Mesendoderm (in vitro differentiated cells): Measurements from ENCODE around the gene ASPSCR1.

Experiments
- DNase-seq: peaks from one replicate; pipeline ENCODE4 v3.0.0; 2013
- H2AK5ac ChIP-seq: 2 replicates; pipeline ENCODE4 v1.6.1; 2013; ENCODE audit warnings: low read length, inconsistent platforms
- H2BK120ac ChIP-seq: 2 replicates; pipeline ENCODE4 v1.6.1; 2013; ENCODE audit warnings: low read depth, mild to moderate bottlenecking, low read length, moderate library complexity, mixed read lengths
- H2BK15ac ChIP-seq: replicated peaks from 2 replicates; pipeline ENCODE4 v1.6.1; 2013; ENCODE audit warnings: low read depth, mild to moderate bottlenecking, moderate library complexity
- H2BK5ac ChIP-seq: 2 replicates; pipeline ENCODE4 v1.6.1; 2013; ENCODE audit warnings: low read length, inconsistent platforms
- H3K18ac ChIP-seq: 2 replicates; pipeline ENCODE4 v1.6.1; 2013; ENCODE audit warnings: mild to moderate bottlenecking, low read length, mixed read lengths
- H3K23ac ChIP-seq: one replicate; pipeline ENCODE4 v1.6.1; 2013; ENCODE audit warnings: low read length
- H3K27ac ChIP-seq: 2 replicates; pipeline ENCODE4 v1.5.1; 2013; ENCODE audit warnings: low read depth, mild to moderate bottlenecking, inconsistent platforms, low read length, moderate library complexity
- H3K27me3 ChIP-seq: 2 replicates; pipeline ENCODE4 v1.6.1; 2013; ENCODE audit warnings: low read length, control low read depth, mild to moderate bottlenecking, inconsistent platforms; ENCODE audit not compliant: insufficient read depth, poor library complexity
- H3K36me3 ChIP-seq: 2 replicates; pipeline ENCODE4 v1.6.1; 2013; ENCODE audit warnings: low read length, inconsistent platforms; ENCODE audit not compliant: control insufficient read depth, insufficient read depth
- H3K4ac ChIP-seq: one replicate; pipeline ENCODE4 v1.6.1; 2013; ENCODE audit warnings: low read depth, mild to moderate bottlenecking, low read length, moderate library complexity
- H3K4me1 ChIP-seq: 2 replicates; pipeline ENCODE4 v1.6.1; 2013; ENCODE audit warnings: low read depth, low read length, inconsistent platforms; ENCODE audit not compliant: control insufficient read depth
- H3K4me2 ChIP-seq: 2 replicates; pipeline ENCODE4 v1.6.1; 2013; ENCODE audit warnings: low read length
- H3K4me3 ChIP-seq: 2 replicates; pipeline ENCODE4 v1.5.1; 2013; ENCODE audit warnings: mild to moderate bottlenecking, low read length
- H3K56ac ChIP-seq: one replicate; pipeline ENCODE4 v1.6.1; 2013; ENCODE audit warnings: low read length
- H3K79me1 ChIP-seq: 2 replicates; pipeline ENCODE4 v1.6.1; 2013; ENCODE audit warnings: low read length, inconsistent platforms
- H3K79me2 ChIP-seq: 2 replicates; pipeline ENCODE4 v1.6.1; 2013; ENCODE audit warnings: mild to moderate bottlenecking, low read length; ENCODE audit not compliant: control insufficient read depth, insufficient read depth
- H3K9ac ChIP-seq: 2 replicates; pipeline ENCODE4 v1.6.1; 2013; ENCODE audit warnings: low read length, inconsistent platforms
- H4K5ac ChIP-seq: one replicate; pipeline ENCODE4 v1.6.1; 2013; ENCODE audit warnings: low read length
- H4K8ac ChIP-seq: one replicate; pipeline ENCODE4 v1.6.1; 2013; ENCODE audit warnings: low read depth, mild to moderate bottlenecking, control low read depth, low read length, moderate library complexity
- WGBS: extraction: QIAGEN DNeasy Blood & Tissue Kit; methylation state at CpG from one replicate; pipeline ENCODE4 v1.1.7; 2013; ENCODE audit warnings: low lambda C conversion rate, missing lambda C conversion rate; ENCODE audit not compliant: insufficient coverage; ENCODE audit errors: extremely low coverage; 5-methylcytosine and 5-hydroxymethylcytosine counted together

Gene ASPSCR1

DNA sequence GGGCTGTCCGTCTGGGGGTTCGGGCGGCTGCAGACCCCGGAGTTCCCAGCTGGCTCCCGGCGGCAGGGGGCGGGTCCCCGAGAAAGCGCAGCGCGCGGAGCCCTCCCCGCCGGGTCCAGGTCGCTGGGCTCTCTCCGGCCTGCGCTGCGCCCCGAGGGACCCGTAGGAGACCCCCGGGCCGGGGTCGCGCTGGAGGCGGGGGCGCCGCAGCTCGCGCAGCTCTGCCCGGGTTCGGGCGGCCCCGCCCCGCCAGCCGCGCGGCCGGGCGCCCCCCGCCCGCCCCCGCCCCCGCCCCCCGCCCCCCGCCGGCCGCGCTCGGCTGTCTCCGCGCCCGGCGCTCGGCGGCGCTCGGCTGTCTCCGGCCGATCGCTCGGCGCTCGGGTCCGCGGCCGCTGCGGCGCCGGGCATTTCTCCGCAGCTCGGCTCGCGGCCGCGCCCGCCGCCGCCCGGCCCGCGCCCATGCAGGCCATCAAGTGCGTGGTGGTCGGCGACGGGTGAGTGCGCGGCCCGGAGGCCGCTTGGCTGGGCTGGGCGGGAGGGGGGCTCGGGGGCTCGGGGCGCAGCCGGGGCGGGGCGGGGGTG lies 54.0 kb downstream of the ASPSCR1 start, which contains the start of gene RAC3:
RAC3 (plus strand) TSS at position 376 of the 582 bp plus-strand sequence; CDS start at position 460, 84 bp downstream.
- H4K5ac ChIP-seq, result no peak within 1 kb of the TSS
- H2BK5ac ChIP-seq, result no peak within 1 kb of the TSS
- no peak within 1 kb of the TSS for H2BK15ac ChIP-seq
- no peaks in the 10 kb centered on the region for H3K79me2 ChIP-seq
- H3K27me3 ChIP-seq, result no peaks in the 10 kb centered on the region
- peak within 1 kb of the TSS; percentile 92 for H3K9ac ChIP-seq
- H3K36me3 ChIP-seq, result no peaks in the 10 kb centered on the region
- H3K27ac ChIP-seq, result peak within 1 kb of the TSS; percentile 22
- H3K4me3 ChIP-seq, result peak within 1 kb of the TSS; percentile 60
- peak within 1 kb of the TSS; percentile 11 for H2AK5ac ChIP-seq
- H3K56ac ChIP-seq, result peak within 1 kb of the TSS; percentile 96
- H3K79me1 ChIP-seq, result no peaks in the 10 kb centered on the region
- no peaks in the 10 kb centered on the region for H3K4me1 ChIP-seq
- peak; percentile 60 for DNase-seq
- no peak within 1 kb of the TSS for H2BK120ac ChIP-seq
- peak within 1 kb of the TSS; percentile 99 for H3K23ac ChIP-seq
- peak within 1 kb of the TSS; percentile 70 for H3K4me2 ChIP-seq
- no CpG with 5 or more reads among the region's 96 CpGs for WGBS
- H4K8ac ChIP-seq, result no peak within 1 kb of the TSS
- H3K18ac ChIP-seq, result peak within 1 kb of the TSS; percentile 40
- no peak within 1 kb of the TSS for H3K4ac ChIP-seq

GRCh38 chr17:82031885-82032627 lies 54.6 kb downstream of the ASPSCR1 start:
- Histone ChIP-seq H2BK15ac (no peak overlapping the region), H3K4me1 (no peaks in the 10 kb centered on the region), H3K56ac (peak overlapping the region; percentile 96), H3K18ac (peak overlapping the region; percentile 24), H3K4ac (no peak overlapping the region), H3K79me2 (no peaks in the 10 kb centered on the region), H3K4me2 (peak overlapping the region; percentile 70), H3K27me3 (no peaks in the 10 kb centered on the region), H2BK120ac (no peak overlapping the region), H4K8ac (no peak overlapping the region), H3K23ac (peak overlapping the region; percentile 97), H2BK5ac (no peak overlapping the region), H3K4me3 (peak overlapping the region; percentile 60), H3K9ac (peak overlapping the region; percentile 92), H4K5ac (no peak overlapping the region), H3K36me3 (no peaks in the 10 kb centered on the region), H3K27ac (no peak overlapping the region), H3K79me1 (no peaks in the 10 kb centered on the region), H2AK5ac (peak overlapping the region; percentile 11)
- WGBS, result no CpG with 5 or more reads among the region's 59 CpGs
- peak; percentile 53 for DNase-seq

DNA sequence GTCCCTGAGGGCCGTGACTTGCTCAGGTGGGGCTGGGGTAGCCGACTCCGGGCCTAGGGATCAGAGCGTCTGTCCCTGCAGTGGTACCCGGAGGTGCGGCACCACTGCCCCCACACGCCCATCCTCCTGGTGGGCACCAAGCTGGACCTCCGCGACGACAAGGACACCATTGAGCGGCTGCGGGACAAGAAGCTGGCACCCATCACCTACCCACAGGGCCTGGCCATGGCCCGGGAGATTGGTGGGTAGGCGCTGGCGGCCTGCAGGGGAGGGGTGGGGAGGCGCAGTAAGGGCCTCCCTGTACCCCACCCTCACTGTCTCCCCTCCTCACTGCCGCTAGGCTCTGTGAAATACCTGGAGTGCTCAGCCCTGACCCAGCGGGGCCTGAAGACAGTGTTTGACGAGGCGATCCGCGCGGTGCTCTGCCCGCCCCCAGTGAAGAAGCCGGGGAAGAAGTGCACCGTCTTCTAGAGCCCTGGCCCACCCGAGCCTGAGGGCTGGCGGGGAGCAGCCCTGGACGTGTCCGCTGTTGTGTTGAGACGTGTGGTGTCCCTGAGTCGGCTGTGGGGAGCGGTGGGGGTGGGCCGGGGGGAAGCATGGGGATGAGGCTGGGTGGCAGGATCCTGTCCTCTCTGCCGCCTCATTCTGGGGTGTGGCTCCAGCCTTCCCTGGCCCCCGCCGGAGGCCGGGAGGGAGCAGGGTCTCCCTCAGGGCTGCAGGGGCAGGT lies 56.1 kb downstream of the ASPSCR1 start:
- Histone ChIP-seq H3K4me3 (no peak overlapping the region), H3K79me2 (no peaks in the 10 kb centered on the region), H3K4ac (no peak overlapping the region), H2BK15ac (no peak overlapping the region), H2AK5ac (no peak overlapping the region), H3K4me1 (no peaks in the 10 kb centered on the region), H3K27ac (no peak overlapping the region), H3K36me3 (no peaks in the 10 kb centered on the region), H2BK5ac (no peak overlapping the region), H3K23ac (no peak overlapping the region), H3K18ac (no peak overlapping the region), H4K5ac (no peak overlapping the region), H2BK120ac (no peak overlapping the region), H3K27me3 (no peaks in the 10 kb centered on the region), H3K56ac (no peak overlapping the region), H4K8ac (no peak overlapping the region), H3K9ac (no peak overlapping the region), H3K4me2 (no peak overlapping the region), H3K79me1 (no peaks in the 10 kb centered on the region)
- DNase-seq, result no peak
- WGBS, result no CpG with 5 or more reads among the region's 38 CpGs

DNA sequence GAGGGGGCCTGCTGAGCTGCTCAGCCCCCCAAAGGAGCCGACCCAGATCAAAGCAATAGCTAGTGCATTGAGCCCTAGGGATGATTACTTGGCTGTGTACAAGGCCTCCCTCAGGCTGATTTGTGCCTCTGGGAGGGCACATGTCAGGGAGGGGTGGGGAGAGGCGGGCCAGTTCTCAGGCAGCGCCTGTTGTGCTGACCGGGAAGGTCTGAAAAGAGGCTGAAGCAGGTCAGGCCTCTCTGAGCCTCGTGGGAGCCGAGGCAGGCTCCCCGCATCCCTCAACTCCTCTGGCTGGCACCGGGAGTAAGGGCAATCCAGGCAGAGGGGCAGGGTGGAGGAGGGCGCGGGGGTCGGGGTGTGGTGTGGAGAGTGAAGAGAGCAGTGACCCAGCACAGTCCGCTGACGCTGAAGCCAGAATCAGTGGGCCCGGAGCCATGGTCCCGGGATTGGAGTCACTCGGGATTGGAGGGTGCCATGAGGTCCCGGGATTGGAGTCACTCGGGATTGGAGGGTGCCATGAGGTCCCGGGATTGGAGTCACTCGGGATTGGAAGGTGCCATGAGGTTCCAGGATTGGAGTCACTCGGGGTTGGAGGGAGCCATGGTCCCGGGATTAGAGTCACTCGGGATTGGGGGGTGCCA lies 57.1 kb downstream of the ASPSCR1 start:
- H3K36me3 ChIP-seq, result no peaks in the 10 kb centered on the region
- peak overlapping the region; percentile 65 for H3K56ac ChIP-seq
- H3K9ac ChIP-seq, result peak overlapping the region; percentile 35
- no peak overlapping the region for H3K23ac ChIP-seq
- H3K27me3 ChIP-seq, result no peaks in the 10 kb centered on the region
- H4K5ac ChIP-seq, result no peak overlapping the region
- H3K4me1 ChIP-seq, result no peaks in the 10 kb centered on the region
- no peaks in the 10 kb centered on the region for H3K79me1 ChIP-seq
- H3K4me2 ChIP-seq, result no peak overlapping the region
- H3K79me2 ChIP-seq, result no peaks in the 10 kb centered on the region
- no peak overlapping the region for H2AK5ac ChIP-seq
- H3K18ac ChIP-seq, result no peak overlapping the region
- H2BK5ac ChIP-seq, result no peak overlapping the region
- no peak overlapping the region for H3K4ac ChIP-seq
- DNase-seq, result peak; percentile 42
- H2BK120ac ChIP-seq, result no peak overlapping the region
- H3K27ac ChIP-seq, result no peak overlapping the region
- no peak overlapping the region for H4K8ac ChIP-seq
- H2BK15ac ChIP-seq, result no peak overlapping the region
- H3K4me3 ChIP-seq, result no peak overlapping the region
- WGBS, result no CpG with 5 or more reads among the region's 23 CpGs

- no peak overlapping the region for H2BK5ac ChIP-seq
- H3K79me2 ChIP-seq, result no peaks in the 10 kb centered on the region
- H3K27ac ChIP-seq, result no peak overlapping the region
- no peak overlapping the region for H3K9ac ChIP-seq
- no peak overlapping the region for H3K4ac ChIP-seq
- H3K36me3 ChIP-seq, result no peaks in the 10 kb centered on the region
- WGBS, result no CpG with 5 or more reads among the region's 8 CpGs
- H3K23ac ChIP-seq, result no peak overlapping the region
- no peak overlapping the region for H2BK120ac ChIP-seq
- H3K4me1 ChIP-seq, result no peaks in the 10 kb centered on the region
- H4K8ac ChIP-seq, result no peak overlapping the region
- no peak overlapping the region for H4K5ac ChIP-seq
- no peaks in the 10 kb centered on the region for H3K79me1 ChIP-seq
- H3K56ac ChIP-seq, result no peak overlapping the region
- H3K4me3 ChIP-seq, result no peak overlapping the region
- H2AK5ac ChIP-seq, result no peak overlapping the region
- no peak overlapping the region for H3K4me2 ChIP-seq
- DNase-seq, result no peak
- no peaks in the 10 kb centered on the region for H3K27me3 ChIP-seq
- H3K18ac ChIP-seq, result no peak overlapping the region
- no peak overlapping the region for H2BK15ac ChIP-seq
These were observed 58.1 kb downstream of the ASPSCR1 start for GRCh38 chr17:82035488-82035887.
